Adrenal gland (tissue), 12 donors: ENCODE measurements around the gene FNBP1L. TPM values are rescaled to one million over a fixed set of nuclear protein-coding genes. Genes with fewer than 3 reads are reported as not detected.

Experiments
- DNase-seq, 7 donors: peaks; one replicate each; pipeline ENCODE4 v3.0.0-alpha.2; 2019 to 2020
- H3K27ac ChIP-seq, 5 donors: fragments of 200-600 bp; sonication (generic) in 4 of 5; 1 replicate in 3 of 5; 2 replicates in 2 of 5; pipeline versions ENCODE4 v1.5.1 to v1.8.0; 2016 to 2020; ENCODE audit warnings: mild to moderate bottlenecking in 1 of 5
- H3K27me3 ChIP-seq: fragments of 200-600 bp; 2 replicates; pipeline ENCODE4 v1.8.0; 2021
- H3K36me3 ChIP-seq, 2 donors: fragments of 200-600 bp; replicated peaks in 1 of 2; 1 replicate in 1 of 2; 2 replicates in 1 of 2; pipeline versions ENCODE4 v1.5.1 to v1.8.0; 2018 to 2022
- H3K4me1 ChIP-seq, 2 donors: fragments of 200-600 bp; replicated peaks in 1 of 2; 1 replicate in 1 of 2; 2 replicates in 1 of 2; pipeline versions ENCODE4 v1.5.1 to v1.8.0; 2018 to 2021
- H3K4me3 ChIP-seq, 4 donors: fragments of 200-600 bp; sonication (generic) in 3 of 4; one replicate each; pipeline ENCODE4 v1.5.1; 2016 to 2018
- H3K9me3 ChIP-seq, 3 donors: fragments of 200-600 bp; sonication (generic) in 1 of 3; replicated peaks in 1 of 3; 1 replicate in 2 of 3; 2 replicates in 1 of 3; pipeline versions ENCODE4 v1.5.1 to v1.8.0; 2016 to 2021
- CTCF ChIP-seq, 6 experiments: fragments of 450-650 bp in 4 of 6; fragments of 200-600 bp in 2 of 6; sonication (generic) in 1 of 6; IDR thresholded peaks; 1 replicate in 5 of 6; 2 replicates in 1 of 6; pipeline versions ENCODE4 v1.5.1 to v1.8.0; 2016 to 2021; ENCODE audit warnings: antibody characterized with exemption in 6 of 6, mild to moderate bottlenecking in 2 of 6, moderate library complexity in 1 of 6
- POLR2A ChIP-seq, 2 donors: fragments of 450-650 bp; IDR thresholded peaks; one replicate each; pipeline ENCODE4 v1.6.1; 2017; ENCODE audit warnings: antibody characterized with exemption in 2 of 2, mild to moderate bottlenecking in 2 of 2, moderate library complexity in 1 of 2
- WGBS, 4 donors: extraction: QIAGEN DNeasy Blood & Tissue Kit in 2 of 4; methylation state at CpG; one replicate each; pipeline versions ENCODE4 v1.1.5 to v1.1.7; 2013 to 2017; 5-methylcytosine and 5-hydroxymethylcytosine counted together
- intact Hi-C, 2 donors: fragments of 100-400 bp; cut with DNase I; formaldehyde crosslinking; loops; one replicate each; pipeline versions ENCODE4 v1.14.1 to v1.15.0; 2022 to 2023
- polyA plus RNA-seq, 3 donors: library from polyadenylated mRNA; stranded (reverse); fragments of 200-250 nt in 2 of 3; fragments of 350-450 nt in 1 of 3; fragmentation: Illumina TruSeq in 1 of 3; extraction: RNeasy Lipid Tissue Mini Kit (QIAGEN cat#74804) in 1 of 3; gene quantifications; one replicate each; pipeline ENCODE4 v1.2.3, GENCODE V29; 2013 to 2014
- total RNA-seq, 9 donors: library from RNA; depleted of rRNA in 4 of 9; stranded (reverse); fragments of >200 nt in 4 of 9; fragments of 120-200 nt in 1 of 9; fragmentation: NEBNext Ultra II Directional in 1 of 9; extraction: Animal tissue kit (Norgen Biotek cat#: 25700) in 1 of 9; gene quantifications; one replicate each; pipeline versions ENCODE4 v1.1.0 to v1.2.4, GENCODE V29; 2013 to 2023
- donor health status: healthy with polysubstance abuse.
- donor health status: Bipolar disorder and iron deficiency.
- donor health status: DM: yes; HTN: yes; CAD: no.
- donor health status: DM: no; HTN: no; CAD: no.
- donor health status: DM: no; HTN: no; CAD: no.
- donor health status: DM: yes; HTN: yes; CAD: no.

FNBP1L gene
- total and polyA plus RNA-seq, 12 donors: 6.1 to 21.4 (median 14.3) TPM

GRCh38 chr1:93571623-93572310 lies 123.8 kb downstream of the FNBP1L start:
- 94 to 99% (median 98%) methylated on average over 12 of the region's 12 CpGs for WGBS, 4 donors
- Histone ChIP-seq H3K27me3 (no peaks in the 10 kb centered on the region), H3K9me3 (no peaks in the 10 kb centered on the region), H3K36me3 (peaks cover 0 to 54% of the 10 kb centered on the region in 2 donors), H3K27ac (no peak overlapping the region), H3K4me1 (peaks cover 4 to 11% of the 10 kb centered on the region in 2 donors), H3K4me3 (no peak overlapping the region)
- DNase-seq: no peak
- TF ChIP-seq POLR2A (IDR thresholded peaks at IDR 0.05): no peak
- no peak for TF ChIP-seq CTCF (IDR thresholded peaks at IDR 0.05)
- intact Hi-C loops: no loop called here

- intact Hi-C loops: no loop called here
- WGBS, 4 donors: 39 to 56% (median 50%) methylated on average over 1 of the region's 1 CpG
- H3K27ac ChIP-seq: peak overlapping the region in 1 of 5 donors; percentile 54
- H3K4me1 ChIP-seq: peaks cover 4 to 20% of the 10 kb centered on the region in 2 donors
- no peak overlapping the region for H3K4me3 ChIP-seq
- peaks cover 0 to 47% of the 10 kb centered on the region in 2 donors for H3K36me3 ChIP-seq
- H3K27me3 ChIP-seq: no peaks in the 10 kb centered on the region
- H3K9me3 ChIP-seq: no peaks in the 10 kb centered on the region
- TF ChIP-seq CTCF (IDR thresholded peaks at IDR 0.05) (no peak), POLR2A (IDR thresholded peaks at IDR 0.05) (no peak)
- no peak for DNase-seq
Observed at GRCh38 chr1:93573940-93574469, 126.1 kb downstream of the FNBP1L start.

- DNase-seq: no peak
- Histone ChIP-seq H3K4me1 (peaks cover 4 to 22% of the 10 kb centered on the region in 2 donors), H3K27me3 (no peaks in the 10 kb centered on the region), H3K4me3 (no peak overlapping the region), H3K9me3 (no peaks in the 10 kb centered on the region), H3K36me3 (peaks cover 0 to 43% of the 10 kb centered on the region in 2 donors), H3K27ac (peak overlapping the region in 1 of 5 donors; percentile 54)
- 84 to 92% (median 91%) methylated on average over 7 of the region's 7 CpGs for WGBS, 4 donors
- no peak for TF ChIP-seq POLR2A (IDR thresholded peaks at IDR 0.05)
- TF ChIP-seq CTCF (IDR thresholded peaks at IDR 0.05): no peak
- intact Hi-C loops: no loop called here
Observed at GRCh38 chr1:93574511-93574910, 126.6 kb downstream of the FNBP1L start.

GRCh38 chr1:93574991-93575390 lies 127.1 kb downstream of the FNBP1L start:
- no peak for DNase-seq
- H3K9me3 ChIP-seq: no peaks in the 10 kb centered on the region
- no peak overlapping the region for H3K4me3 ChIP-seq
- H3K27ac ChIP-seq: no peak overlapping the region
- H3K4me1 ChIP-seq: peaks cover 6 to 27% of the 10 kb centered on the region in 2 donors
- no peak for TF ChIP-seq CTCF (IDR thresholded peaks at IDR 0.05)
- TF ChIP-seq POLR2A (IDR thresholded peaks at IDR 0.05): no peak
- 92 to 97% (median 95%) methylated on average over 6 of the region's 6 CpGs for WGBS, 4 donors
- no peaks in the 10 kb centered on the region for H3K27me3 ChIP-seq
- intact Hi-C loops: no loop called here
- H3K36me3 ChIP-seq: peaks cover 0 to 39% of the 10 kb centered on the region in 2 donors
